DOHH2 (cell line): ENCODE data around the gene CAPZB.

Experiments used
- EZH2phosphoT487 ChIP-seq: fragments of 200-600 bp; sonication (generic); IDR thresholded peaks from 2 replicates; pipeline ENCODE4 v1.6.1; 2017; ENCODE audit warnings: borderline replicate concordance, mild to moderate bottlenecking, antibody characterized with exemption, low read length, moderate library complexity, mixed read lengths
- TF ChIP-seq, protein P1 (sequence below): fragments of 200-600 bp; sonication (generic); IDR thresholded peaks from one replicate; pipeline ENCODE4 v1.5.1; 2014; ENCODE audit warnings: antibody characterized with exemption, mild to moderate bottlenecking, low read depth, low read length; ENCODE audit not compliant: poor library complexity, severe bottlenecking

DNA sequence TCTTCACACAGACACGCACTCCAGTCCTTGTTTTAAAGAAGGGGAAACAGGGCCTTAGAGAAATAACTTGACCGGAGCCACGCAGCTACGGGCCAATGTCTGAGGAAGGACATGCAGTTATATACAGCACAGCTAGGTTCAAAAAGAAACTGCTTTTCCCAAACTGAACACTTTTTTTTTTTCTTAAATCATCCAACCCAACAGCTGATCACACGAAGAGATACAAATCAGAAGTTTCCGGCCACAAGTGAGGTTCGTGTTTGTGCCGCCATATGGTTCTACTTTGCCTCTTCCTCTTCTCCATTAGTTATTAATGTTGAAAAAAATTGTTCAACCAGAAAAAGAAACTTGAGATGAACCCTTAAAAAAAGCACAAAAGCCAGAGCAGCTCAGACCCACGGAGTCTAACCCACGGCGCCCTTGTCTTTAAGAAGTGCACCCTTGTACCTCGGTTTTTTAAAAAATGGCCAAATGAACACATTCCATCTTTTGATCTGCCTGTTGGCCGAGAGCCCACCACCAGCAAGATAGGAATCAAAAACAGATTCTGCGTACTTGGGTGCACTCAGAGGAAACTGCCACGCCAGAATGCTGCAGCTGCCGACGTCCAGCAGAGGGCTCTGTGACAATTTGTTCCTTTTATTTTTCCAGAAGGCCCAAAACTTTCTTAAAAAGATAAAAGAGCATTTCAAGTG lies 94.3 kb downstream of the CAPZB start:
- TF ChIP-seq, protein P1, sequence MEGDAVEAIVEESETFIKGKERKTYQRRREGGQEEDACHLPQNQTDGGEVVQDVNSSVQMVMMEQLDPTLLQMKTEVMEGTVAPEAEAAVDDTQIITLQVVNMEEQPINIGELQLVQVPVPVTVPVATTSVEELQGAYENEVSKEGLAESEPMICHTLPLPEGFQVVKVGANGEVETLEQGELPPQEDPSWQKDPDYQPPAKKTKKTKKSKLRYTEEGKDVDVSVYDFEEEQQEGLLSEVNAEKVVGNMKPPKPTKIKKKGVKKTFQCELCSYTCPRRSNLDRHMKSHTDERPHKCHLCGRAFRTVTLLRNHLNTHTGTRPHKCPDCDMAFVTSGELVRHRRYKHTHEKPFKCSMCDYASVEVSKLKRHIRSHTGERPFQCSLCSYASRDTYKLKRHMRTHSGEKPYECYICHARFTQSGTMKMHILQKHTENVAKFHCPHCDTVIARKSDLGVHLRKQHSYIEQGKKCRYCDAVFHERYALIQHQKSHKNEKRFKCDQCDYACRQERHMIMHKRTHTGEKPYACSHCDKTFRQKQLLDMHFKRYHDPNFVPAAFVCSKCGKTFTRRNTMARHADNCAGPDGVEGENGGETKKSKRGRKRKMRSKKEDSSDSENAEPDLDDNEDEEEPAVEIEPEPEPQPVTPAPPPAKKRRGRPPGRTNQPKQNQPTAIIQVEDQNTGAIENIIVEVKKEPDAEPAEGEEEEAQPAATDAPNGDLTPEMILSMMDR = peak; percentile 97
- TF ChIP-seq EZH2phosphoT487 = no peak
